HEK293T (cell line): Measurements from ENCODE around the gene MAPK12.

Experiments
- CTCF ChIA-PET: fragments of 350-600 bp; formaldehyde crosslinking; extraction: SDS; loops from one replicate; lab custom pipeline; 2021; ENCODE audit warnings: antibody characterized with exemption, inconsistent platforms; lab: Yijun Ruan, JAX
- POLR2A ChIA-PET: fragments of 350-600 bp; formaldehyde crosslinking; extraction: SDS; loops from one replicate; lab custom pipeline; 2020; ENCODE audit warnings: antibody characterized with exemption, inconsistent platforms; lab: Yijun Ruan, JAX
- DNase-seq: peaks from one replicate; pipeline ENCODE4 v3.0.0; 2012; ENCODE audit warnings: mixed read lengths; ENCODE audit errors: extremely low spot score
- ARNT ChIP-seq: fragments of 450-650 bp; IDR thresholded peaks from 2 replicates; pipeline ENCODE4 v1.6.1; 2017; ENCODE audit warnings: mild to moderate bottlenecking
- BHLHE40 ChIP-seq: fragments of 450-650 bp; IDR thresholded peaks from 2 replicates; pipeline ENCODE4 v1.6.1; 2016; ENCODE audit warnings: mild to moderate bottlenecking, moderate library complexity, borderline replicate concordance
- CTBP1 ChIP-seq: fragments of 450-650 bp; IDR thresholded peaks from 2 replicates; pipeline ENCODE4 v1.6.1; 2016; ENCODE audit warnings: borderline replicate concordance
- ELF4 ChIP-seq: fragments of 450-650 bp; IDR thresholded peaks from 2 replicates; pipeline ENCODE4 v1.6.1; 2017; ENCODE audit warnings: antibody characterized with exemption
- FOXA1 ChIP-seq: fragments of 450-650 bp; IDR thresholded peaks from 2 replicates; pipeline ENCODE4 v1.6.1; 2016; ENCODE audit warnings: mild to moderate bottlenecking
- FOXK2 ChIP-seq: fragments of 450-650 bp; IDR thresholded peaks from 2 replicates; pipeline ENCODE4 v1.6.1; 2016; ENCODE audit warnings: mild to moderate bottlenecking
- FOXM1 ChIP-seq: fragments of 450-650 bp; IDR thresholded peaks from 2 replicates; pipeline ENCODE4 v1.6.1; 2017; ENCODE audit warnings: mild to moderate bottlenecking, borderline replicate concordance
- HDGF ChIP-seq: fragments of 450-650 bp; IDR thresholded peaks from 2 replicates; pipeline ENCODE4 v1.6.1; 2017; ENCODE audit warnings: antibody characterized with exemption, borderline replicate concordance
- L3MBTL2 ChIP-seq: fragments of 450-650 bp; conservative IDR thresholded peaks from 2 replicates; pipeline ENCODE4 v1.6.1; 2016; ENCODE audit warnings: mild to moderate bottlenecking
- LEF1 ChIP-seq: fragments of 450-650 bp; IDR thresholded peaks from 2 replicates; pipeline ENCODE4 v1.6.1; 2017; ENCODE audit warnings: mild to moderate bottlenecking, borderline replicate concordance
- NFRKB ChIP-seq: fragments of 450-650 bp; IDR thresholded peaks from 2 replicates; pipeline ENCODE4 v1.6.1; 2016; ENCODE audit warnings: mild to moderate bottlenecking, moderate library complexity
- SP1 ChIP-seq: fragments of 450-650 bp; IDR thresholded peaks from 2 replicates; pipeline ENCODE4 v1.6.1; 2017
- SUZ12 ChIP-seq: fragments of 450-650 bp; IDR thresholded peaks from 2 replicates; pipeline ENCODE4 v1.6.1; 2016; ENCODE audit warnings: mild to moderate bottlenecking
- TARDBP ChIP-seq: fragments of 450-650 bp; IDR thresholded peaks from 2 replicates; pipeline ENCODE4 v1.6.1; 2016
- ZNF384 ChIP-seq: fragments of 450-650 bp; IDR thresholded peaks from 2 replicates; pipeline ENCODE4 v1.6.1; 2016
- TF ChIP-seq, protein P1 (sequence below): fragments of 450-650 bp; IDR thresholded peaks from 2 replicates; pipeline ENCODE4 v1.6.1; 2016

Gene MAPK12

DNA sequence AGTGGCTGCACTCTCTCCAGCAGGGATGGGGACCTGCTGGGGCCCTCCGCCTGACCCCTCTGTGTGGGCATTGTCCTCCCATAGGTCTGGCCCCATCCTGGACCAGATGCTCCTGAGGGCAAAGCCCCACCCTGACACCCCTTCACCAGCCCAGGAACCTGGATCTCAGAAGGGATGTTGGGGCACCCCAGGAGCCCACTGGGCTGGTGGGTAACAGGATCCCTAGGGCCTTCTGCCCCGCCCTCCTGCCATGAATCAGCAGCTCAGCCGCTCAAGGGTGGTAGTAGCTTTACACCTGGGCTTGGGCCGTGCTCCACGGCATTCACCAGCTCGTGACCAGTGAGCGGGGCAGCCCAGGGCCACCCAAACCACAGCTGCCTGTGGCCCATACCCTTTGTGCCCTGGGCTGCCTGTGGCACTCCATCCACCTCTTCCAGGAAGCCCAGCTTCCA, 1.0 kb upstream of the MAPK12 start:
- no peak for DNase-seq
- ChIA-PET CTCF (interaction anchor here (1.3 kb wide), 1 partner anchor 9 kb away, joined by 4 read pairs; no protein-coding TSS in a partner anchor), POLR2A (interaction anchor here (1.4 kb wide), 1 partner anchor 10 kb away, joined by 4 read pairs; no protein-coding TSS in a partner anchor)
- TF ChIP-seq TARDBP (no peak), ELF4 (no peak), ZNF384 (no peak), FOXM1 (no peak), FOXK2 (no peak), LEF1 (no peak), FOXA1 (no peak), SP1 (no peak)

DNA sequence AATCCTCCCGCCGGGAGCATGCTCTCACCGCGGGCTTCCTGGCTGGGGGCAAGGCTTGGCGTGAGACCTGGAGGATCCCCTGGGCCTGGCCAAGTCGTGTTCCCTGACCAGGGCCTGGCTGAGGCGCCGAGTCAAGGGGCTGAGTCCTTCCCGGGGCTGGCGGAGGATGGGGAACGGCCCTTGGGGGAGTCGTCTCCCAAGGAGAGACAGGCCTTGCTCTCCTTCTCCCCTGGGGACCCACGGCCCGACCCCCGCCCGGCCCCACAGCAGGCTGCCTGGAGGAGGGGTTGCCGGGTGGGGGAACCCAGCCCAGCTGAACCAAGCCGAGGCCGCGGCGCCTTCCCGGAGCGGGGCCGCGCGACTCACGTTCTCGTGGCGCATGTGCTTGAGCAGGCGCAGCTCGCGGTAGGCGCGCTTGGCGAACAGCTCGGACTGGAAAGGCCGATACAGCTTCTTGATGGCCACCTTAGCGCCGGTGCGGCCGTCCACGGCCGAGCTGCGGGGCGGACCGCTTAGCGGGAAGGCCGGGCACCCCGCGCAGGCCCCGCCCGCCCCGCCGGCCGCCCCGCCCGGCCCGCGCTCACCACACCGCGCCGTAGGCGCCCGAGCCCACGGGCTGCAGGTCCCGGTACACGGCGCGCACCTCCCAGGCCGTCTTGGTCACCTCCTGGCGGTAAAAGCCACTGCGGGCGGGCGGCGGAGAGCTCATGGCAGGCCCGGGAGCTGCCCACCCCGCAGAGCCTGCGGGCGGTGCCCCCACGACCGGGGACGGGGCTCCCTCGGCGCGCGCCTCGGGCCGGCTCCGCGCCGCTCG, 475 bp downstream of the MAPK12 start:
- CTCF ChIA-PET = interaction anchor here (1.1 to 1.4 kb wide), 3 partner anchors 8 to 19 kb away, joined by 4 read pairs; no protein-coding TSS in a partner anchor
- TF ChIP-seq L3MBTL2 (peak; percentile 73), FOXA1 (no peak)
- POLR2A ChIA-PET = interaction anchor here (0.8 to 1.9 kb wide), 11 partner anchors 8 to 265 kb away, joined by 3 to 13 read pairs (median 4); partner anchors contain the start of genes HDAC10 and SCO2
- DNase-seq = peak; percentile 54

DNA sequence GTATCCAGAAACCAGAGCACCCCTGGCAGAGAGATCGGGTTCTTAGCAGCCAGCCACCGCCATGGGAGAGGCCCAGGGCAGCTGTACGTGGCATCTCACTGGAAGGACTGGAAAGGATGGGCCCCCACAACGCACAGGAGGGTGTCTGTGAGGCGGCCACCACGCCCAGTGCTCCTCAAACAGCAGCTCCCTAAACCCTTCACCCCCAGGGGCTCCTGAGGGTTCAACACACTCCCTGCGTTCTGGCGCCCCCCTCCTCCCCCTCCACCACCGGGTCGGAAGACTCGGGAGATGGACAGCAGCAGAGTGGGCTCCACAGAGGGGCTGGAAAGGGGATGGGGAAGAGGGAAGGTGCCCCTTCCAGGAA, 1.1 kb downstream of the MAPK12 start:
- ChIA-PET CTCF (interaction anchor here (1.1 to 1.4 kb wide), 3 partner anchors 8 to 19 kb away, joined by 4 read pairs; no protein-coding TSS in a partner anchor), POLR2A (interaction anchor here (0.8 to 1.9 kb wide), 9 partner anchors 8 to 265 kb away, joined by 3 to 13 read pairs (median 4); partner anchors contain the start of genes HDAC10 and SCO2)

DNA sequence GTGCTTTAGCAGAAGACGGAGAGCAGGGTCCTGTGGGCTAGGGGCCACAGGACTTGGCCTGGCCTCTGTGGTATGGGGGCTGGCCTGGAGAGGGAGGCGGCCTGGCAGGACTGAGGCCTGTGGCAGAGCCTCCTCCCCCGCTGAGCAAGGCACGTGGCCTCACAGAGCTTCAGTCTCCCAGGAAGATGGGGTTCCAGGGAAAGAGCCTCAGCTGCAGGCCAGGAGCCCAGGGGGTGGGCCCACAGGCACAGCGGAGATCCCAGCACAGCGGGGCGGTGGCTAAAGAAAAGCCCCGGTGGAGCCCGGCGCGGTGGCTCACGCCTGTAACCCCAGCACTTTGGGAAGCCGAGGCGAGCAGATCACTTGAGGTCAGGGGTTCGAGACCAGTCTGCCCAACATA, 2.2 kb downstream of the MAPK12 start:
- ChIA-PET POLR2A (interaction anchor here (1.0 to 1.6 kb wide), 3 partner anchors 13 to 62 kb away, joined by 3 to 6 read pairs (median 3); no protein-coding TSS in a partner anchor), CTCF (no interaction called here)
- no peak for TF ChIP-seq HDGF
- no peak for TF ChIP-seq ZNF384
- TF ChIP-seq, protein P1, sequence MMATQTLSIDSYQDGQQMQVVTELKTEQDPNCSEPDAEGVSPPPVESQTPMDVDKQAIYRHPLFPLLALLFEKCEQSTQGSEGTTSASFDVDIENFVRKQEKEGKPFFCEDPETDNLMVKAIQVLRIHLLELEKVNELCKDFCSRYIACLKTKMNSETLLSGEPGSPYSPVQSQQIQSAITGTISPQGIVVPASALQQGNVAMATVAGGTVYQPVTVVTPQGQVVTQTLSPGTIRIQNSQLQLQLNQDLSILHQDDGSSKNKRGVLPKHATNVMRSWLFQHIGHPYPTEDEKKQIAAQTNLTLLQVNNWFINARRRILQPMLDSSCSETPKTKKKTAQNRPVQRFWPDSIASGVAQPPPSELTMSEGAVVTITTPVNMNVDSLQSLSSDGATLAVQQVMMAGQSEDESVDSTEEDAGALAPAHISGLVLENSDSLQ = no peak
- TF ChIP-seq TARDBP = no peak
- TF ChIP-seq NFRKB = no peak
- no peak for TF ChIP-seq BHLHE40
- TF ChIP-seq SUZ12 = no peak
- TF ChIP-seq FOXM1 = no peak
- TF ChIP-seq CTBP1 = no peak
- no peak for TF ChIP-seq FOXA1
- TF ChIP-seq LEF1 = no peak
- TF ChIP-seq L3MBTL2 = no peak
- no peak for TF ChIP-seq FOXK2
- TF ChIP-seq ARNT = no peak
- no peak for DNase-seq

More for the DNA sequence above, 1.1 kb downstream of the MAPK12 start:
- no peak for DNase-seq
- TF ChIP-seq CTBP1 = no peak
- TF ChIP-seq SP1 = no peak
- TF ChIP-seq FOXK2 = no peak
- TF ChIP-seq L3MBTL2 = no peak

DNA sequence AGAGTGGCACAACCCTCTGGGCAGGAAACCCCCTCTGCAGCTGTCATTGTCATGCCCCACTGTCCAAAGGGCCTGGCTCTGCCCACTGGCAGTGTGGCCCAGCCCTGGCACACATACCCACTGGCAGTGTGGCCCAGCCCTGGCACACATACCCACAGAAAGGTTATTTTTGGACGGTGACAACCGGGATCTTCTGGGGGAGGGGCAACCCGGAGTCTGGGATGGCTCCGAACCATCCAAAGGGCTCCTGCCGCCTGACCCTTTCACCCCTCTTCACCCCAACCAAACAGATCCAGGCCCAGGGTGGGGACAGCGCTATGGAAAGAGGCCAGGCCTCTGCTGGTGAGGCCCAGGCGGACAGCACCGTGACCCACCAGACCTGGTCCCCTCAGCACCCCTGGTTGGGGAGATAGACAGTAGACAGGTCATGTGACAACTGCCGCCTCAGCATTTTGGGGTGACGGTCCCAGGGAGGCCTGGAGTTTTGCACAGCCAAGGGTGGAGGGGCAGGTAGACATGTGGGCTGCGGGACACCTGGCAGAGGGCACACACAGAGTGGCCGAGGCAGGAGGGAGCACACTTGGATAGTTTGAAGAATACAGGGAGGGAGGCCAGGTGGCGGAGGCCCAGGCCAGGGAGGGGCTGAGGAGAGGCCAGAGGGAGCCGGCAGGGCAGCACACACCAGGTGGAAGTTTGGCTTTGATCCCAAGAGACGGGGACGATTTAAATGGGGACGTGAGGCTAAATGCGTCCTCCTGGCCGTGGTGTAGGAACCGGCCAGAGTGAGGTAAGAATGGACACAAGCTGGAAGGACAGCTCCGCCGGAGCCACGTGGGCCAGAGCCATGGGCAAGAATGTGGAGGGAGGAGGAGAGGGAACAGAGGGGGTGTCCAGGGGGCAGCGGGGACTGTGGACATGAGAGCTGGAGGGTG, 2.9 kb downstream of the MAPK12 start:
- TF ChIP-seq, protein P1 = no peak
- TF ChIP-seq FOXK2 = no peak
- no peak for TF ChIP-seq ELF4
- TF ChIP-seq TARDBP = no peak
- no peak for TF ChIP-seq CTBP1
- no peak for TF ChIP-seq LEF1
- TF ChIP-seq FOXA1 = no peak
- TF ChIP-seq SP1 = no peak
- no peak for TF ChIP-seq HDGF
- no peak for TF ChIP-seq BHLHE40
- no peak for TF ChIP-seq FOXM1
- TF ChIP-seq NFRKB = no peak
- no peak for TF ChIP-seq ARNT
- no peak for TF ChIP-seq ZNF384
- TF ChIP-seq SUZ12 = no peak
- TF ChIP-seq L3MBTL2 = no peak
- POLR2A ChIA-PET = interaction anchor here (1.0 to 1.1 kb wide), 2 partner anchors 13 to 62 kb away, joined by 3 read pairs; no protein-coding TSS in a partner anchor
- CTCF ChIA-PET = no interaction called here
- DNase-seq = no peak
